ENCODE results near the gene OR10X1.

OR10X1 gene

GRCh38 chr1:158586942-158587341 lies 7.2 kb upstream of the OR10X1 start:
- H3K4me1 ChIP-seq (ENCODE audit: control insufficient read depth, low read length): no peaks in the 10 kb centered on the region
- H3K27ac ChIP-seq (ENCODE audit: low read depth, low read length): no peak overlapping the region
- no peaks in the 10 kb centered on the region for H3F3A ChIP-seq (ENCODE audit: control insufficient read depth, insufficient read depth)
- no peaks in the 10 kb centered on the region for H4K20me1 ChIP-seq (ENCODE audit: control insufficient read depth, insufficient read depth, low read depth, low read length)
- H3K4me2 ChIP-seq (ENCODE audit: low read length): no peak overlapping the region
- no peaks in the 10 kb centered on the region; the same call in 1 of the 2 replicates for H3K9me3 ChIP-seq (ENCODE audit: control insufficient read depth, insufficient read depth, low read length)
- H3K27me3 ChIP-seq (ENCODE audit: control insufficient read depth, low read length): no peaks in the 10 kb centered on the region
- TF ChIP-seq EZH2phosphoT487 (IDR thresholded peaks at IDR 0.05; ENCODE audit: borderline replicate concordance, low read length) (no peak), CTCF (IDR thresholded peaks at IDR 0.05; ENCODE audit: low read depth, low read length, poor library complexity, severe bottlenecking) (no peak)
- no peaks in the 10 kb centered on the region for H3K9me2 ChIP-seq (replicated peaks; ENCODE audit: control insufficient read depth, low read length)
- no peaks in the 10 kb centered on the region for H3K79me2 ChIP-seq (ENCODE audit: control insufficient read depth, low read length)
- no peak overlapping the region for H3K4me3 ChIP-seq (ENCODE audit: low read length)
- no peaks in the 10 kb centered on the region for H3K36me3 ChIP-seq (ENCODE audit: control insufficient read depth, low read length)

GRCh38 chr1:158583962-158584361 lies 4.3 kb upstream of the OR10X1 start:
- Histone ChIP-seq H3K4me1 (ENCODE audit: control insufficient read depth, low read length) (no peaks in the 10 kb centered on the region), H3K79me2 (ENCODE audit: control insufficient read depth, low read length) (no peaks in the 10 kb centered on the region), H3K27me3 (ENCODE audit: control insufficient read depth, low read length) (no peaks in the 10 kb centered on the region), H3K4me3 (ENCODE audit: low read length) (no peak overlapping the region), H3K36me3 (ENCODE audit: control insufficient read depth, low read length) (no peaks in the 10 kb centered on the region), H3K27ac (ENCODE audit: low read depth, low read length) (no peak overlapping the region), H4K20me1 (ENCODE audit: control insufficient read depth, insufficient read depth, low read depth, low read length) (no peaks in the 10 kb centered on the region), H3F3A (ENCODE audit: control insufficient read depth, insufficient read depth) (no peaks in the 10 kb centered on the region), H3K9me3 (ENCODE audit: control insufficient read depth, insufficient read depth, low read length) (no peaks in the 10 kb centered on the region; the same call in 1 of the 2 replicates), H3K9me2 (replicated peaks; ENCODE audit: control insufficient read depth, low read length) (no peaks in the 10 kb centered on the region), H3K4me2 (ENCODE audit: low read length) (no peak overlapping the region)
- no peak for TF ChIP-seq CTCF (IDR thresholded peaks at IDR 0.05; ENCODE audit: low read depth, low read length, poor library complexity, severe bottlenecking)

GRCh38 chr1:158577561-158577960 lies 2.1 kb downstream of the OR10X1 start:
- Histone ChIP-seq H3K4me2 (ENCODE audit: low read length) (no peak overlapping the region), H3F3A (ENCODE audit: control insufficient read depth, insufficient read depth) (no peaks in the 10 kb centered on the region), H3K36me3 (ENCODE audit: control insufficient read depth, low read length) (no peaks in the 10 kb centered on the region), H4K20me1 (ENCODE audit: control insufficient read depth, insufficient read depth, low read depth, low read length) (no peaks in the 10 kb centered on the region), H3K27me3 (ENCODE audit: control insufficient read depth, low read length) (no peaks in the 10 kb centered on the region), H3K9me2 (replicated peaks; ENCODE audit: control insufficient read depth, low read length) (no peaks in the 10 kb centered on the region), H3K79me2 (ENCODE audit: control insufficient read depth, low read length) (no peaks in the 10 kb centered on the region), H3K4me1 (ENCODE audit: control insufficient read depth, low read length) (no peaks in the 10 kb centered on the region), H3K4me3 (ENCODE audit: low read length) (no peak overlapping the region), H3K9me3 (ENCODE audit: control insufficient read depth, insufficient read depth, low read length) (no peaks in the 10 kb centered on the region), H3K27ac (ENCODE audit: low read depth, low read length) (no peak overlapping the region)
- TF ChIP-seq EZH2phosphoT487 (IDR thresholded peaks at IDR 0.05; ENCODE audit: borderline replicate concordance, low read length): no peak
- TF ChIP-seq CTCF (IDR thresholded peaks at IDR 0.05; ENCODE audit: low read depth, low read length, poor library complexity, severe bottlenecking): no peak

- TF ChIP-seq EZH2phosphoT487 (IDR thresholded peaks at IDR 0.05; ENCODE audit: borderline replicate concordance, low read length) (no peak), CTCF (IDR thresholded peaks at IDR 0.05; ENCODE audit: low read depth, low read length, poor library complexity, severe bottlenecking) (no peak)
- Histone ChIP-seq H3K79me2 (ENCODE audit: control insufficient read depth, low read length) (no peaks in the 10 kb centered on the region), H3K9me3 (ENCODE audit: control insufficient read depth, insufficient read depth, low read length) (no peaks in the 10 kb centered on the region), H3K4me3 (ENCODE audit: low read length) (no peak overlapping the region), H3K27ac (ENCODE audit: low read depth, low read length) (no peak overlapping the region), H3K9me2 (replicated peaks; ENCODE audit: control insufficient read depth, low read length) (no peaks in the 10 kb centered on the region), H3K4me2 (ENCODE audit: low read length) (no peak overlapping the region), H3K36me3 (ENCODE audit: control insufficient read depth, low read length) (no peaks in the 10 kb centered on the region), H4K20me1 (ENCODE audit: control insufficient read depth, insufficient read depth, low read depth, low read length) (no peaks in the 10 kb centered on the region), H3K27me3 (ENCODE audit: control insufficient read depth, low read length) (peaks cover 2% of the 10 kb centered on the region; the same call in 1 of the 2 replicates), H3K4me1 (ENCODE audit: control insufficient read depth, low read length) (no peaks in the 10 kb centered on the region), H3F3A (ENCODE audit: control insufficient read depth, insufficient read depth) (no peaks in the 10 kb centered on the region)
Observed at GRCh38 chr1:158572226-158572625, 7.5 kb downstream of the OR10X1 start.
